Medulla oblongata (tissue), 1 donor: ENCODE data around the gene RNF215.
"Not testable (repeated sequence)": the region's sequence is repeated elsewhere in the genome, so short reads cannot be mapped to it uniquely, and the experiment has no call there.

Experiments
- DNase-seq: peaks from one replicate; pipeline ENCODE4 v3.0.0-alpha.2; 2015; ENCODE audit errors: extremely low spot score

RNF215 gene

DNA sequence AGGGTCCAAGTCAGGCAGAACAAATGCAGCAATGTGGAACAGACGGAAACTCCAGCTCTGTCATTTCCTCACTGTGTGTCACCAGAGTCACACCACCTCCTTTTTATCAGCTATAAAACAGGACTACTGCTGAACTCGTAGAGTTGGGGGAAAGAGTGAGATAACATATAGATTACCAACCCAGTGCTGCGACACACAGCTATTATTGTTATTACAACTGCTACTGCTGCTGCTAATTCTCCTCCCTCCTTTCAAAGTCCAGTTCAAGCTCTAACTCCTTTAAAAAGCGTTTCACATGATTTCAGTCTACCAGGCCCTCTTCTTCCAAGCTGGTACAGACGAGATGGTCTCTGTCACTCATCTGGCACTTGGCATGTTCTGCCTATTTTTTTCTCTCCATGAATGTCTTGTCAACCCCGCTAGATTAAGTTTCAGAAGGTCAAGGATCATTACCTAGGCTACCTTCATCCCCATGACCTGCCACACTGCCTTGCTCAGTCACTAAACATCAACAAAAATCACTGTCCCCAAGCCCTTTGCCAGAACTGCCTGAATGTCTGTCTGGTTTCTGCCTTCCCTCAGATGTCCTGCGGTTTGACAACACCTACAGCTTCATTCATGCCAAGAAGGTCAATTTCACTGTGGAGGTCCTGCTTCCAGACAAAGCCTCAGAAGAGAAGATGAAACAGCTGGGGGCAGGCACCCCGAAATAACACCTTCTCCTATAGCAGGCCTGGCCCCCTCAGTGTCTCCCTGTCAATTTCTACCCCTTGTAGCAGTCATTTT is 34.7 kb upstream of the RNF215 start:
- no peak for DNase-seq

GRCh38 chr22:30420347-30421125 is 33.3 kb upstream of the RNF215 start:
- peak; percentile 36 for DNase-seq

DNA sequence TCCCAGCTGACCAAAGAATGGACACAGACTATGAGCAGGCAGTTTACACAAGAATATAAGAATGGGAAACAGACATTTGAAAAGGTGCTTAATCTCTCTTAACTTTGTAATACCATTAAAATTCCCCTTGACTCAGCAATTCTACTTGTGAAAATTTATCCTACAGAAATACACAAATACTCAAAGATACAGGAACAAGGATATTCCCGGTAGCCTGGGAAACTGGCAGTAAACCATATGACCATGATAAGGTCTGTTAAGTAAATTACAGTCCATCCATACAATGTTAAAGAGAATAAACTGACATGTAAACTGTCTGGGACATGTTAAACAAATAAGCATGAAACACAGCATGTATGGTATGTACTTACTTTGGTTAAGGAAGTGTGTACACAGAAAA is 29.6 kb upstream of the RNF215 start:
- DNase-seq: no peak

DNA sequence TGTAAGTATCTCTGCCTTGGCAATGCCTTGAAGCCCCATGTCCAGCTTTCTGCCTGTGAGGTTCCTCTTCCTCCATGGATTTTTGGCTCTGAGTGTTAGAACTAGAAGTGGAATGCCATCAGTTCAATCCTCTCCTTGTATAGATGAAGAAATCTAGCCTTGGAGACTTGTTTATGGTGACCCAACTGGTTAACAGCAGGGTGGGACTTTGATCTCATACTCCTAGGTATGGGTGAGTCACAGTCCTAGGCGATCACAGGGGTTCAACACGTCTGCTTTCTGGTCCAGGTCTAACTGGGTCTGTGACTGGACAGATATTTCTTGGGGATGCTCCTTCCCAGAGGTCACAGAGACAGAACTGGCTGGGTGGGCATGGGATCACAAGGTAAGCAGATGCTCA is 29.2 kb upstream of the RNF215 start:
- DNase-seq: no peak

DNA sequence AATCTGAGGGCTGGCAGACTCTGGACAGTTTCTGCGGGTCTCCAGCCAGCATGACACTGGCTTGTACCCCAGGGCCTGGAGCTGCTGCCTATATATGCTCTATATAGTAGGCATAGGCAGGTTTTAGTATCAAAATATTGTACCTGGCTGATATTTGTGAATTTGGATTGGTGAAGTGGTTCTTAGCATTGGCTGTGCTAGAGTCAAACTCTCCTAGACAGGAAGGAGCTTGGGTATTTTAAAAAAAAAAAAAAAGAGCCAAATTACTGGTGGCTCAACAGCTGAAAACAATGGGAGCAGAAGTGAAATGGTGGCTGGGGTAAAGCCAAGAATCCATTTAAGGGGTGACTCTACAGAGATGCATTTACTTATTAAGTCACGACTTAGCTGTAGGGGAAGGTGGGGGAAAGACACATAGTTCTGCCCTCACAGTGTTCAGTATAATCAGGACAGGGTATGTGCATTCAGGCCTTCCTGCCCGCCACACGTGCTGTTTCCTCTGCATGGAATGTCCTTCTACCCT is 27.4 kb upstream of the RNF215 start:
- no peak for DNase-seq

DNA sequence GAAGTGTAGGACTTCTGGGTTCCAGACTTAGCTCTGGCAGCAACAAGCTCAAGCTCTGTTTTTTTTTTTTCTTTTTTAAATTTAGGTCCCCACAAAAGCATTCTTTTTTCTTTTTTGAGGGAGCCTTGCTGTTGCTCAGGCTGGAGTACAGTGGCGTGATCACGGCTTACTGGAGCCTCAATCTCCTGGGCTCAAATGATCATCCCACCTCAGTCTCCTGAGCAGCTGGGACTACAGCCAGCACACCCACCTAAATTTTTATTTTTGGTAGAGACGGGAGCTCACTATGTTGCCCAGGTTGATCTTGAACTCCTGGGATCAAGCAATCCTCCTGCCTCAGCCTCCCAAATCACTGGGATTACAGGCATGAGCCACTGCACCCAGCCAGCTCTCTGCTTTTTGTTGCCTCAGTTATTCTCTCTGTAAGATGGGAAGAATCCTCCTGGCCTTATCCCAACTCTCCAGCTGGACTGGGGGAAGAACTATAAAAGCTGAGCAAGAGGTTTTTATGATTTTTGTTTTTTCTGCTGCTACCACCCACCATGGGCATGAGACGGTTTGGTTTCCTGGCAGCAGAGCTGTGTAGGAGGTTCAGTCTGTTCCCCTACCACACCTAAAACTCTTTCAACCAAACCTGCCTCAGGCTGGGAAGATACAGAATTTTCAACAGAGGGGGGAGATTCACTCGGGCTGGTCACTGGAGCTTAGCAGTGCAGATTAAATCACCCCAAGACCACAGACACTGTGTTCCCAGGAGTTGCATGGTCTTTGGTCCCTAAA is 26.7 kb upstream of the RNF215 start:
- DNase-seq: no peak

GRCh38 chr22:30413001-30413400 is 25.8 kb upstream of the RNF215 start:
- DNase-seq: no peak

DNA sequence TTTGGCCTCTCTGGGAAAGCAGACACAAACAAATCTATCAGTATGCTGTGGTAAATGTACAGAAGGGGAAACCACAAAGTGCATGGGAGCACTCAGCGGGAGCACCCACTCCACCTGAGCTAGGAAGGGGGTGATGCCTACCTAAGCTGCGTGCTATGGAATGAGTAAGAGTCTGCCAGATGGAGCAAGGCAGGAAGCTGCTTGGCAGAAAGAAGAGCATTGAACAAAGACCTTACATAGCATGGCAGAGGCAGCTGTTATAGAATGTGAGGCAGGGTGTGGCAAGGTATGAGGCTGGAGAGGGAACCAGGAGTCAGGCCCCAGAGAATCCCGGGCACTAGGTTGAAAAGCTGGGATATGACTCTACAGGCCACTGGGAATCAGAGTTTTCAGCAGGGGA is 24.6 kb upstream of the RNF215 start:
- DNase-seq: no peak

GRCh38 chr22:30408388-30409102 is 21.3 kb upstream of the RNF215 start:
- no peak for DNase-seq

GRCh38 chr22:30406400-30406799 is 19.2 kb upstream of the RNF215 start:
- DNase-seq: no peak

DNA sequence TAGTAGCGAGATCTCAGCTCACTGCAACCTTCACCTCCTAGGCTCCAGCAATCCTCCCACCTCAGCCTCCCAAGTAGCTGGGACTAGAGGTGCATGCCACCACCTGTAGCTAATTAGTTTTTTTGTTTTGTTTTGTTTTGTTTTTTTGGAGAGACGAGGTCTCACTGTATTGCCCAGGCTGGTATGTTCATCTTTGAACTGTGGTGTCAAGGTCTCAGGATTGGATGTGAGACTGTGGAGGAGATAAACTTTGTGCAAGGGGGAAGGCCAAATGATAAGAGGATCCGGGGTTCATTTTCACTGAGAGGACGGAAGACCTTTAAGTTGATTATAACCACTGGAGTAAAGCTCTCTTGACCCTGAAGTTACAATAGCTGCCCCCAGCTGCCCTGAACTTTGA is 18.5 kb upstream of the RNF215 start:
- DNase-seq: no peak

DNA sequence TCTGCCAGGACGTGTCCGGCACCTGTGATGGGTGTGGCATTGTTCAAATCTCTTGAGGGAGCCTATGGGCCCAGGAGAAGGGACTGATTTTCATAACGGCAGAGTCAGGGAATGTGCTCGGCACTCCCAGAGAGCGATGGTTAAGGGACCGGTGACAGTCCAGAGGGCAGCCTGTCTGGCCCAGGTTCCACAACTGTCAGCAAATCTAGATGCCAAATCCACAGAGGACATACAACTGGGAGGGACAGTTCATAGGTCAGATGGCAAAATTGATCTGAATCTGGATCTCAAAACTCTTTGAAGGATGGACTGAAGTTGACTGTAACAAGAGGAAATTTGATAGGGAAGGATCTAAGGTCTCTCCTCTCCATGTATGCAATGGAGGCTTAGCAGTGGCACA is 17.1 kb upstream of the RNF215 start:
- DNase-seq: no peak

DNA sequence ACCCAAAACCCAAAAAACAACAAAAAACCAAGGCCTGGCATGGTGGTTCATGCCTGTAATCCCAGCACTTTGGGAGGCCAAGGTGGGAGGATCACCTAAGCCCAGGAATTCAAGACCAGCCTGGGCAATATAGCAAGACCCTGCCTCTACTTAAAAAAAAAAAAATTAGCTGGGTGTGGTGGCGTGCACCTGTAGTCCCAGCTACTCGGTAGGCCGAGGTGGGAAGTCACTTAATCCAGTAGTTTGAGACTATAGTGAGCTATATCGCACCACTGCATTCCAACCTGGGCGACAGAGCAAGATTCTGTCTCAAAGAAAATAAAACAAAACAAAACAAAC is 15.5 kb upstream of the RNF215 start:
- DNase-seq: not testable (repeated sequence)

GRCh38 chr22:30402028-30402765 is 15.0 kb upstream of the RNF215 start:
- no peak for DNase-seq

DNA sequence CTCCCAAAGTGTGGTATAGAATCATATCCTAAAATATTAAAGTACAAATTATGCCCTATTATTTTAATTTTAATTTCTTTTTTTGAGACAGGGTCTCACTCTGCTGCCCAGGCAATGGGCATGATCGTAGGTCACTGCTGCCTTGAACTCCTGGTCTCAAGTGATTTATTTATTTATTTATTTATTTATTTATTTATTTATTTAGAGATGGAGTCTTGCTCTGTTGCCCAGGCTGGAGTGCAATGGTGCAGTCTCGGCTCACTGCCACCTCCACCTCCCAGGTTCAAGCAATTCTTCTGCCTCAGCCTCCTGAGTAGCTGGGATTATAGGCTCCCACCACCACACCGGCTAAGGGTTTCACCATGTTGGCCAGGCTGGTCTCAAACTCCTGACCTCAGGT is 13.8 kb upstream of the RNF215 start:
- DNase-seq: not testable (repeated sequence)

- no peak for DNase-seq
These were observed 12.9 kb upstream of the RNF215 start for GRCh38 chr22:30400159-30400558.

- DNase-seq: no peak
These were observed 12.5 kb upstream of the RNF215 start for GRCh38 chr22:30399718-30400117.

GRCh38 chr22:30398685-30399680 is 11.8 kb upstream of the RNF215 start:
- no peak for DNase-seq
